Psoas muscle (tissue), 8 donors: ENCODE results near the gene OPRL1. TPM values are rescaled to one million over a fixed set of nuclear protein-coding genes. Genes with fewer than 3 reads are reported as not detected.
A peak's percentile ranks its signal among the peaks of the same experiment; 100 is the strongest.

Source experiments
- ATAC-seq, 4 donors: fragments of 200-7000 bp; cut with Tn5 transposase; one replicate each; pipeline ENCODE4 v1.9.1; 2020; ENCODE audit warnings: moderate library complexity in 3 of 4, mild to moderate bottlenecking in 2 of 4
- DNase-seq, 2 donors: peaks; one replicate each; pipeline ENCODE4 v3.0.0-alpha.2; 2020
- H3K27ac ChIP-seq: fragments of 200-600 bp; one replicate; pipeline ENCODE4 v1.8.0; 2022
- H3K27me3 ChIP-seq, 3 donors: fragments of 200-600 bp in 1 of 3; one replicate each; pipeline versions ENCODE4 v1.6.1 to v1.8.0; 2013 to 2022; ENCODE audit warnings: low read length in 2 of 3, mild to moderate bottlenecking in 2 of 3, moderate library complexity in 1 of 3; ENCODE audit not compliant: insufficient read depth in 3 of 3
- H3K36me3 ChIP-seq, 2 donors: fragments of 200-600 bp in 1 of 2; one replicate each; pipeline versions ENCODE4 v1.6.1 to v1.8.0; 2013 to 2022; ENCODE audit warnings: low read depth in 1 of 2, mild to moderate bottlenecking in 1 of 2, moderate library complexity in 1 of 2; ENCODE audit not compliant: insufficient read depth in 1 of 2
- H3K4me1 ChIP-seq: fragments of 200-600 bp; one replicate; pipeline ENCODE4 v1.8.0; 2022
- H3K4me3 ChIP-seq: fragments of 200-600 bp; one replicate; pipeline ENCODE4 v1.8.0; 2022; ENCODE audit warnings: mild to moderate bottlenecking
- H3K9me3 ChIP-seq: fragments of 200-600 bp; one replicate; pipeline ENCODE4 v1.8.0; 2022
- WGBS, 3 donors: extraction: QIAGEN DNeasy Blood & Tissue Kit; methylation state at CpG; one replicate each; pipeline versions ENCODE4 v1.1.6 to v1.1.7; 2013; 5-methylcytosine and 5-hydroxymethylcytosine counted together
- intact Hi-C, 2 donors: fragments of 100-400 bp; cut with DNase I; formaldehyde crosslinking; loops; one replicate each; pipeline versions ENCODE4 v1.11.0 to v1.14.2; 2022
- polyA plus RNA-seq, 3 donors: library from polyadenylated mRNA; stranded (reverse); fragments of 200-250 nt; gene quantifications; one replicate each; pipeline ENCODE4 v1.2.3, GENCODE V29; 2013
- total RNA-seq, 4 donors: library from RNA; stranded (reverse); fragmentation: NEBNext Ultra II Directional in 2 of 4; extraction: Animal tissue kit (Norgen Biotek cat#: 25700) in 2 of 4; gene quantifications; one replicate each; pipeline versions ENCODE4 v1.2.1 to v1.2.4, GENCODE V29; 2021 to 2023
- TF ChIP-seq, protein P1 (sequence below): fragments of 200-600 bp; IDR thresholded peaks from one replicate; pipeline ENCODE4 v1.8.0; 2022; ENCODE audit warnings: antibody characterized with exemption
- donor health status: healthy with polysubstance abuse.
- donor health status: DM: no; HTN: no; CAD: no; lungs with moderate emphysema.
- donor health status: Bipolar disorder and iron deficiency.
- donor health status: healthy.
- donor health status: DM: yes; HTN: yes; CAD: no.
- donor health status: DM: no; HTN: no; CAD: no.
- donor health status: DM: no; HTN: no; CAD: no.
- donor health status: DM: yes; HTN: yes; CAD: no.

The OPRL1 gene
- total and polyA plus RNA-seq, 7 donors: 0.03 to 0.94 (median 0.17) TPM

DNA sequence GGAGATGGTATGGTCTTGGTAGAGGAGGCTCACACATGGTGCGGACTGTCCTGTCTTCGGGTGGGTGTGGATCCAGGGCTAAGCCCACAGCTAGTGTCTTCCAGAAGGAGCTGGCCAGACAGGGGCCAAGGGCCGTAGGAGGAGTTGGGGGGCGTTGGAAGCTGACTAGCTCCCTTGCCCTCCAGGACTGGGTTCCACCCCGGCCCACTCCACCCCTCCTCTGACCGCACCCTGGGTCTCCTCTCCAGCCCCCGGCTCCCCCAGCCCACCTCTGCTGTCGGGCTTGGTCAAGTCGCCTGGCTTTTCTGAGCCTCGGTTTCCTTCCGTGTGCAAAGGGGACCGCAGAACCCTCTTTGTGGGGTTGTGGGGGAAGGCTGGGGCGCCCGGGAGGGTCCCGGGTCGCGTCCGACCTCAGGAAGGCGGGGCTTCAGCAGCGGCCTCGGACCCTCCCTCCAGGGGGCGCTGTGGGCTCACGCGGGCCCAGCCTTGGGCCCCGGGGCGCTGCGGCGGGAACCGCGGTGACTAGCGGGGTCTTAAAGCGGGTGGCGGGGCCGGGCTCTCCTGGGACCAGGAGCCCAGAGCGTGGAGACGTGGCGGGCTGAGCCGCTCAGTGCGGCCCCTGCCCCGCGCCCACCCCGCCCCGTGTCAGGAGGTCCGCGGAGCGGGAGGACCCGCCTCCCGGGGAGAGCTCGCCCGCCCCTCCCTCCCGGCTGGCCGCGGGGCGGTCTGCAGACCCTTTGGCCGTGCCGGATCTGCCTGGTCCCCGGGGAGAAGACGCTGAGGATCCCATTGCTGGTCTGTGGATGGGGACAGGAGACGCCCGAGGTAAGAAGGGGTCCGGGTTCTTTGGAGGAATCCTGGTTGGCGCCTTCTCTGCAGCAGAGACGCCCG, 22.1 kb downstream of the OPRL1 start:
- Histone ChIP-seq H3K9me3 (no peaks in the 10 kb centered on the region), H3K27ac (no peak overlapping the region), H3K36me3 (no peaks in the 10 kb centered on the region), H3K4me1 (peaks cover 4% of the 10 kb centered on the region), H3K4me3 (peak overlapping the region; percentile 61), H3K27me3 (peaks cover 0 to 60% (median 18%) of the 10 kb centered on the region in 3 donors)
- WGBS, 3 donors: 9 to 11% (median 10%) methylated on average over 39 to 64 of the region's 64 CpGs
- intact Hi-C loops: no loop called here
- DNase-seq (peak; percentile 34 to 63), ATAC-seq (peak; percentile 70 to 82 (median 75))
- TF ChIP-seq, protein P1, sequence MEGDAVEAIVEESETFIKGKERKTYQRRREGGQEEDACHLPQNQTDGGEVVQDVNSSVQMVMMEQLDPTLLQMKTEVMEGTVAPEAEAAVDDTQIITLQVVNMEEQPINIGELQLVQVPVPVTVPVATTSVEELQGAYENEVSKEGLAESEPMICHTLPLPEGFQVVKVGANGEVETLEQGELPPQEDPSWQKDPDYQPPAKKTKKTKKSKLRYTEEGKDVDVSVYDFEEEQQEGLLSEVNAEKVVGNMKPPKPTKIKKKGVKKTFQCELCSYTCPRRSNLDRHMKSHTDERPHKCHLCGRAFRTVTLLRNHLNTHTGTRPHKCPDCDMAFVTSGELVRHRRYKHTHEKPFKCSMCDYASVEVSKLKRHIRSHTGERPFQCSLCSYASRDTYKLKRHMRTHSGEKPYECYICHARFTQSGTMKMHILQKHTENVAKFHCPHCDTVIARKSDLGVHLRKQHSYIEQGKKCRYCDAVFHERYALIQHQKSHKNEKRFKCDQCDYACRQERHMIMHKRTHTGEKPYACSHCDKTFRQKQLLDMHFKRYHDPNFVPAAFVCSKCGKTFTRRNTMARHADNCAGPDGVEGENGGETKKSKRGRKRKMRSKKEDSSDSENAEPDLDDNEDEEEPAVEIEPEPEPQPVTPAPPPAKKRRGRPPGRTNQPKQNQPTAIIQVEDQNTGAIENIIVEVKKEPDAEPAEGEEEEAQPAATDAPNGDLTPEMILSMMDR: peak; percentile 60

DNA sequence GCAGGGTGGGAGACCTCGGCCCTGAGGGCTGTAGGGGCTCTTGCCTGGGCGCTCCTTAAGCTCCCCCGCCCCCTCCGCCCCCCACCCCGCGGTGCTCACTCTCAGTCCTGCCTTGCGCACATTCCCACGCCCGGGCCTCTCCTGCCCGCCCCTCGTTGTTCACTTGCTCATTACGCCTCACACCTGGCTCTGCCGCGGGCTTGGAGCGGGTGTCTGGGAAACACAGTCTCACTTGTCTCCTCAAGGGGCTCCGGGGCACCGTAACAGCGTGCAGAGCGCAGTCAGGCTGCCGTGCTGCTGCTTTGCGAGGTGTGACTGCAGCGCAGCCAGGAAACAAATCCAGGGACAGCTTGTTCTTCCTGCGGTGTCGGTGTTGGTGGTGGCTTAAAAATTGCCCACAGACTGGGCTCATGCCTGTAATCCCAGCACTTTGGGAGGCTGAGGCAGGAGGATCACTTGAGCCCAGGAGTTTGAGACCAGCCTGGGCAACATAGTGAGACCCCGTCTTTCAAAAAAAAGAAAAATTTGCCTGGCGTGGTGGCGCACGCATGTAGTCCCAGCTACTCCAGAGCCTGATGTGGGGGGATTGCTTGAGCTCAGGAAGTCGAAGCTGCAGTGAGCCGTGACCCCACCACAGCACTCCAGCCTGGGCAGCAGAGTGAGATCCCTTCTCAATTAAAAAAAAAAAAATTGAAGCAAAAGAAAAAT, 22.9 kb downstream of the OPRL1 start:
- Histone ChIP-seq H3K36me3 (no peaks in the 10 kb centered on the region), H3K9me3 (no peaks in the 10 kb centered on the region), H3K4me3 (peak overlapping the region; percentile 61), H3K27me3 (peaks cover 0 to 61% (median 23%) of the 10 kb centered on the region in 3 donors), H3K27ac (no peak overlapping the region), H3K4me1 (peaks cover 4% of the 10 kb centered on the region)
- peak in 2 of 4 donors; percentile 17 to 38 for ATAC-seq
- intact Hi-C loops: no loop called here
- TF ChIP-seq, protein P1: no peak
- DNase-seq: peak; percentile 13 to 33
- WGBS, 3 donors: 19 to 21% (median 20%) methylated on average over 27 to 30 of the region's 30 CpGs

DNA sequence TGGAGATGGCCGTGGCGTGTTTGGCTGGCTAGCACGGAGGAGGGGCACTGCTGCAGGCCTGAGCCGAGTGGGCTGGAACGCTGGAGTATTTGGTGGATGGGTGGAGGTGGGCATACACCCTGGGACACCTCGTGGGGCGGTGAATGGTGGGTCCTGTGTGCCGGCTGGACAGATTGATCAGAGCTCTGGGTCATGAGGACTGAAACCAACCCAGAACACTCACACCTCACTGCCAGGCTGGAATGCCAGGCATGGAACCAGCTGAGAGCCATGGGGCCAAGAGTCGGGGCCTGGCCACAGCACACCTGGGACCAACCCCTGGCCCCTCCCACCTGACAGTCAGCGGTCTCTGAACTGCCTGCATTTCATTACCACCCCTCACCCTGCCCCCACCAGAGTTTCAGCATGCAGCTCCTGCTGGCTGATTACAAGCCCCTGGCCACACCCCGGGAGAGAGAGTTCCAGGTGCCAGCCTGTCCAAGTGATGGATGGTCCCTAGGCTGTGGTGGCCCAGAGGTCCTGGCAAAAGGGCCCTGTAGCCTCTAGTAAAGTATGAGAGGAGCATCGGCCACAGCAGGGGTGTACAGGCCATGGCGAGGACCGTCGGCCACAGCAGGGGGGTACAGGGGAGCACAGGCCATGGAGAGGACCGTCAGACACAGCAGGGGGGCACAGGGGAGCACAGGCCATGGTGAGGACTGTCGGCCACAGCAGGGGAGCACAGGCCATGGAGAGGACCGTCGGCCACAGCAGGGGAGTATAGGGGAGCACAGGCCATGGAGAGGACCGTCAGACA, 24.2 kb downstream of the OPRL1 start:
- Histone ChIP-seq H3K4me3 (no peak overlapping the region), H3K36me3 (no peaks in the 10 kb centered on the region), H3K9me3 (no peaks in the 10 kb centered on the region), H3K4me1 (peaks cover 4% of the 10 kb centered on the region), H3K27me3 (peaks cover 0 to 62% (median 25%) of the 10 kb centered on the region in 3 donors), H3K27ac (no peak overlapping the region)
- TF ChIP-seq, protein P1: no peak
- 65 to 67% (median 66%) methylated on average over 19 to 20 of the region's 20 CpGs for WGBS, 3 donors
- DNase-seq: peak in 1 of 2 donors; percentile 4
- no peak for ATAC-seq
- intact Hi-C loops: no loop called here

DNA sequence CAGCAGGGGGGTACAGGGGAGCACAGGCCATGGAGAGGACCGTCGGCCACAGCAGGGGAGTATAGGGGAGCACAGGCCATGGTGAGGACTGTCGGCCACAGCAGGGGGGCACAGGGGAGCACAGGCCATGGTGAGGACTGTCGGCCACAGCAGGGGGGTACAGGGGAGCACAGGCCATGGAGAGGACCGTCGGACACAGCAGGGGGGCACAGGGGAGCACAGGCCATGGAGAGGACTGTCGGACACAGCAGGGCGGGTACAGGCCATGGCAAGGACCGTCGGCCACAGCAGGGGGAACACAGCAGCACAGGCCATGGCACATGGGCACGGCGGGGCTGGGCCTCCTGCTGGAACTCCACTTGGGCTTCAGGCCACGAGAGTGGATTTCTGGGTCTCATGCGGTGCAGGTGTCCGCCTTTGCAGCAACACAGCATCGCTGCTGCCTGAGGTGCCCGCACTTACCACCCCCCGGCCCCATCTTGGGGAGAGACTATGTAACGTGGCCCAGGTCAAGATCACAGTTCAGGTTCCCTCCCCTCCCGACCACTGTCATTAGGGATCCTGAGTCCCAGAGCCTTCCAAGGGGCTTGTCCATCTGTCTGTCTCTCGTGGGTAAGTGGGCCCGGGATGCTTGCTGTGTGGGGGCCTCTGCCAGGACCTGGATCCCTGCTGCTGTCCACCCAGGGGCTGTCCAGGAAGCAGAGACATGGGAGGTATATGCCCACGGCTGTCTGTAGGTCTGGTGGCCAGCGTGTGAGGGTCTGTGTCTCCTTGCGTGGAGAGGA, 25.0 kb downstream of the OPRL1 start:
- H3K27me3 ChIP-seq: peaks cover 0 to 54% (median 27%) of the 10 kb centered on the region in 3 donors
- ATAC-seq (no peak), DNase-seq (peak; percentile 10 to 36)

More for the DNA sequence above, 25.0 kb downstream of the OPRL1 start:
- Histone ChIP-seq H3K27ac (no peak overlapping the region), H3K36me3 (no peaks in the 10 kb centered on the region), H3K4me1 (peaks cover 4% of the 10 kb centered on the region), H3K9me3 (no peaks in the 10 kb centered on the region), H3K4me3 (no peak overlapping the region)
- intact Hi-C loops: no loop called here
- WGBS, 3 donors: 82 to 90% (median 84%) methylated on average over 22 to 25 of the region's 25 CpGs
- TF ChIP-seq, protein P1: no peak
